OCI-LY3 (cell line): Measurements from ENCODE around the gene PLXDC2.
"Not testable (repeated sequence)": the region's sequence is repeated elsewhere in the genome, so short reads cannot be mapped to it uniquely, and the experiment has no call there.

Source experiments
- H2AFZ ChIP-seq: fragments of 200-600, 300-600 bp; shearing (Covaris generic); 2 replicates; pipeline ENCODE4 v1.6.0; 2014; ENCODE audit warnings: antibody characterized with exemption, low read depth, low read length
- H3K27ac ChIP-seq: fragments of 200-600, 300-600 bp; sonication (generic); 2 replicates; pipeline ENCODE4 v1.5.1; 2014; ENCODE audit warnings: mild to moderate bottlenecking, low read length, moderate library complexity, mixed read lengths
- H3K27me3 ChIP-seq: fragments of 200-600, 300-600 bp; sonication (generic); 2 replicates; pipeline ENCODE4 v1.6.1; 2014; ENCODE audit warnings: low read depth, low read length, mixed read lengths
- H3K36me3 ChIP-seq: fragments of 200-600, 300-600 bp; sonication (generic); replicated peaks from 2 replicates; pipeline ENCODE3; 2014; ENCODE audit warnings: low read depth, low read length, mixed read lengths
- H3K4me1 ChIP-seq: fragments of 300-600, 200-600 bp; sonication (generic); 2 replicates; pipeline ENCODE4 v1.6.1; 2014; ENCODE audit warnings: low read length, mixed read lengths
- H3K4me2 ChIP-seq: fragments of 200-600, 300-600 bp; sonication (generic); 2 replicates; pipeline ENCODE4 v1.6.1; 2014; ENCODE audit warnings: low read length, mixed read lengths
- H3K4me3 ChIP-seq: fragments of 300-600, 200-600 bp; sonication (generic); 2 replicates; pipeline ENCODE4 v1.5.1; 2014; ENCODE audit warnings: antibody characterized with exemption, mild to moderate bottlenecking, low read length, moderate library complexity
- H3K79me2 ChIP-seq: fragments of 300-600, 200-600 bp; shearing (Covaris generic); 2 replicates; pipeline ENCODE4 v1.6.1; 2014; ENCODE audit warnings: mild to moderate bottlenecking, low read length, mixed read lengths
- H3K9ac ChIP-seq: fragments of 300-600, 200-600 bp; shearing (Covaris generic); 2 replicates; pipeline ENCODE4 v1.6.0; 2014; ENCODE audit warnings: mild to moderate bottlenecking, low read length, moderate library complexity
- H3K9me3 ChIP-seq: fragments of 200-600, 300-600 bp; shearing (Covaris generic); 2 replicates; pipeline ENCODE4 v1.6.1; 2014; ENCODE audit warnings: low read length, mixed read lengths; ENCODE audit not compliant: insufficient read depth
- H4K20me1 ChIP-seq: fragments of 200-600, 300-600 bp; sonication (generic); 2 replicates; pipeline ENCODE4 v1.6.1; 2016; ENCODE audit warnings: low read length, mixed read lengths; ENCODE audit not compliant: insufficient read depth
- CTCF ChIP-seq: fragments of 200-600, 300-600 bp; sonication (generic); IDR thresholded peaks from 2 replicates; pipeline ENCODE4 v1.5.1; 2014; ENCODE audit warnings: antibody characterized with exemption, low read length, low read depth
- EZH2phosphoT487 ChIP-seq: fragments of 200-600 bp; shearing (Covaris generic); IDR thresholded peaks from 2 replicates; pipeline ENCODE4 v1.6.1; 2018; ENCODE audit warnings: antibody characterized with exemption, mixed run types, low read depth

The PLXDC2 gene

GRCh38 chr10:19816411-19817230 lies at the start of gene PLXDC2:
PLXDC2 (plus strand) TSS chr10:19816432.
- Histone ChIP-seq H3K27ac (no peak within 1 kb of the TSS), H4K20me1 (no peaks in the 10 kb centered on the region), H3K79me2 (no peaks in the 10 kb centered on the region), H3K9ac (no peak within 1 kb of the TSS), H3K9me3 (no peaks in the 10 kb centered on the region), H3K4me3 (no peak within 1 kb of the TSS), H3K4me1 (no peaks in the 10 kb centered on the region), H3K27me3 (no peaks in the 10 kb centered on the region), H3K4me2 (no peak within 1 kb of the TSS), H3K36me3 (no peaks in the 10 kb centered on the region), H2AFZ (no peak within 1 kb of the TSS)
- TF ChIP-seq CTCF (no peak), EZH2phosphoT487 (no peak)

- H2AFZ ChIP-seq, result no peak overlapping the region
- H3K27me3 ChIP-seq, result no peaks in the 10 kb centered on the region
- no peak overlapping the region for H3K27ac ChIP-seq
- H4K20me1 ChIP-seq, result no peaks in the 10 kb centered on the region
- H3K4me3 ChIP-seq, result no peak overlapping the region
- no peak overlapping the region for H3K9ac ChIP-seq
- H3K4me1 ChIP-seq, result no peaks in the 10 kb centered on the region
- H3K4me2 ChIP-seq, result no peak overlapping the region
- no peaks in the 10 kb centered on the region for H3K79me2 ChIP-seq
- TF ChIP-seq EZH2phosphoT487 (no peak), CTCF (no peak)
- no peaks in the 10 kb centered on the region for H3K9me3 ChIP-seq
- H3K36me3 ChIP-seq, result no peaks in the 10 kb centered on the region
Measured at GRCh38 chr10:19767876-19768275, 48.4 kb upstream of the PLXDC2 start.

- H2AFZ ChIP-seq, H3K27me3 ChIP-seq, H3K9ac ChIP-seq: not testable (repeated sequence)
Measured at GRCh38 chr10:19769826-19770225, 46.4 kb upstream of the PLXDC2 start.

GRCh38 chr10:19772972-19773371 lies 43.3 kb upstream of the PLXDC2 start:
- H3K79me2 ChIP-seq, result no peaks in the 10 kb centered on the region
- H3K4me1 ChIP-seq, result no peaks in the 10 kb centered on the region
- H3K36me3 ChIP-seq, result no peaks in the 10 kb centered on the region
- TF ChIP-seq CTCF (no peak), EZH2phosphoT487 (no peak)
- H3K9ac ChIP-seq, result no peak overlapping the region
- H3K4me2 ChIP-seq, result no peak overlapping the region
- H3K27ac ChIP-seq, result no peak overlapping the region
- no peaks in the 10 kb centered on the region for H4K20me1 ChIP-seq
- no peak overlapping the region for H2AFZ ChIP-seq
- no peaks in the 10 kb centered on the region for H3K9me3 ChIP-seq
- no peak overlapping the region for H3K4me3 ChIP-seq
- H3K27me3 ChIP-seq, result no peaks in the 10 kb centered on the region

More at GRCh38 chr10:19769826-19770225, 46.4 kb upstream of the PLXDC2 start:
- not testable (repeated sequence) for H3K4me1 ChIP-seq, H3K79me2 ChIP-seq, H3K9me3 ChIP-seq, H3K4me2 ChIP-seq, H3K36me3 ChIP-seq, H3K27ac ChIP-seq, H3K4me3 ChIP-seq, H4K20me1 ChIP-seq
